Peyer's patch (tissue), 4 donors: ENCODE results near the gene ADK. TPM values are rescaled to one million over a fixed set of nuclear protein-coding genes. Genes with fewer than 3 reads are reported as not detected.
"Not testable (repeated sequence)": the region's sequence is repeated elsewhere in the genome, so short reads cannot be mapped to it uniquely, and the experiment has no call there.

Experiments used
- DNase-seq, 3 donors: peaks; one replicate each; pipeline ENCODE4 v3.0.0-alpha.2; 2017 to 2019
- H3K27ac ChIP-seq, 4 donors: fragments of 200-600 bp; sonication (generic); one replicate each; pipeline ENCODE4 v1.5.1; 2016 to 2019
- H3K27me3 ChIP-seq, 2 donors: fragments of 200-600 bp; sonication (generic); one replicate each; pipeline ENCODE4 v1.5.1; 2019
- H3K36me3 ChIP-seq, 3 donors: fragments of 200-600 bp; sonication (generic); one replicate each; pipeline ENCODE4 v1.5.1; 2016 to 2019
- H3K4me1 ChIP-seq, 4 donors: fragments of 200-600 bp; sonication (generic); one replicate each; pipeline ENCODE4 v1.5.1; 2016 to 2019
- H3K4me3 ChIP-seq, 4 donors: fragments of 200-600 bp; sonication (generic); 1 replicate in 3 of 4; 2 replicates in 1 of 4; pipeline ENCODE4 v1.5.1; 2016 to 2019; ENCODE audit warnings: mild to moderate bottlenecking in 1 of 4
- H3K9me3 ChIP-seq, 4 donors: fragments of 200-600 bp; sonication (generic); one replicate each; pipeline ENCODE4 v1.5.1; 2016 to 2019; ENCODE audit warnings: mild to moderate bottlenecking in 1 of 4
- CTCF ChIP-seq, 6 experiments: fragments of 450-650 bp in 4 of 6; fragments of 200-600 bp in 2 of 6; sonication (generic) in 1 of 6; IDR thresholded peaks; one replicate each; pipeline ENCODE4 v1.5.1; 2017 to 2019; ENCODE audit warnings: antibody characterized with exemption in 6 of 6, mild to moderate bottlenecking in 3 of 6, moderate library complexity in 1 of 6
- POLR2A ChIP-seq, 2 donors: fragments of 450-650 bp; IDR thresholded peaks; one replicate each; pipeline ENCODE4 v1.5.1; 2017; ENCODE audit warnings: antibody characterized with exemption in 2 of 2, mild to moderate bottlenecking in 2 of 2, moderate library complexity in 2 of 2
- total RNA-seq, 4 donors: library from RNA; depleted of rRNA; stranded (reverse); fragments of >200 nt; gene quantifications; one replicate each; pipeline ENCODE4 v1.1.0, GENCODE V29; 2016

The ADK gene
- total RNA-seq, 4 donors from 2014 or later, result 7.4 to 50.3 (median 14.3) TPM

DNA sequence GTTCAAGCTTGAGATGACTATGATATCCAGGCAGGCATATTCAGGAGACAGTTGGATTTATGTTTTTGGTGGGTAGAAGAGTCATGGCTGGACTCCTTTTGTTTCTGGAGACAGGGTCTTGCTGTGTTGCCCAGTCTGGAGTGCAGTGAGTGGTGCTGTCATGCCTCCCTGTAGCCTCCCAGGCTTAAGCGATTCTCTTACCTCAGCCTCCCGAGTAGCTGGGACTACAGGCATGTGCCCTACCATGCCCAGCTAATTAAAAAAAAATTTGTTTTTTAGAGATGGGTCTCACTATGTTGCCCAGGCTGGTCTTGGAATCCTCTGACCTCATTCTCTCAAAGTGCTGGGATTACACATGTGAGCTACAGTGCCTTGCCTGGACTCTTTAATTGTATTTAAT is 62.0 kb downstream of the ADK start:
- Histone ChIP-seq H3K27me3 (no peaks in the 10 kb centered on the region), H3K4me3 (no peak overlapping the region), H3K4me1 (peaks cover 0 to 3% (median 0%) of the 10 kb centered on the region in 4 donors), H3K36me3 (no peaks in the 10 kb centered on the region), H3K9me3 (no peaks in the 10 kb centered on the region), H3K27ac (no peak overlapping the region)
- DNase-seq, result no peak
- TF ChIP-seq POLR2A (IDR thresholded peaks at IDR 0.05) (no peak), CTCF (IDR thresholded peaks at IDR 0.05) (no peak)

DNA sequence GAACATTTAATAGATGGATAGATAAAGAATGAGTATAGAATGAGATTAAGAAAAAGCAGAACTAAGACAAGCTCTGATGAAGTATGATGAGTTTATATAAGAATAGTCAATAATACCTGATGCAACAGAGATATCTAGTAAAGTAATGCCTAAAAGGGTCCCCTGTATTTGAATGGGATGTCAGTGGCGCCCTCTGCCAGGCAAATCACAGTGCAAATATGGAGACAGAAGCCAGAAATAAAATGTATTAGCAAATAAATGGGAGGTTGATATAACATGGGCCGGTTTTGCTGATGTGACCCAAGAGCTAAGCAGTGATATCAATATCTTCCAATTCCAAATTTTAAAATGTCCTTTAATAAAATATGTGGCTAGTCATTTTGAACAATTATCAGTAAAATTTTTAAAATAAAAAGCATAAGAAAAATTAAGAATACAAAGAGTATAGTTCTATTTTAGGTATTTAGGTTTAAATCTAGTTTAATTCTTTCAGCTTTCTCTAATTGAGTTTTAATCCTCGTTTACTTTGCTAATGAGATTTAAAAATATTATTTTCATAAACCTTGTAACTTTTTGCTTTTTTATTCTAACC is 62.6 kb downstream of the ADK start:
- Histone ChIP-seq H3K36me3 (no peaks in the 10 kb centered on the region), H3K4me1 (no peaks in the 10 kb centered on the region), H3K27ac (no peak overlapping the region), H3K9me3 (no peaks in the 10 kb centered on the region), H3K4me3 (no peak overlapping the region), H3K27me3 (no peaks in the 10 kb centered on the region)
- TF ChIP-seq POLR2A (IDR thresholded peaks at IDR 0.05), result no peak
- TF ChIP-seq CTCF (IDR thresholded peaks at IDR 0.05), result peak in 5 of 6 experiments; percentile 15 to 49 (median 46)
- DNase-seq, result peak in 2 of 3 donors; percentile 57 to 79

DNA sequence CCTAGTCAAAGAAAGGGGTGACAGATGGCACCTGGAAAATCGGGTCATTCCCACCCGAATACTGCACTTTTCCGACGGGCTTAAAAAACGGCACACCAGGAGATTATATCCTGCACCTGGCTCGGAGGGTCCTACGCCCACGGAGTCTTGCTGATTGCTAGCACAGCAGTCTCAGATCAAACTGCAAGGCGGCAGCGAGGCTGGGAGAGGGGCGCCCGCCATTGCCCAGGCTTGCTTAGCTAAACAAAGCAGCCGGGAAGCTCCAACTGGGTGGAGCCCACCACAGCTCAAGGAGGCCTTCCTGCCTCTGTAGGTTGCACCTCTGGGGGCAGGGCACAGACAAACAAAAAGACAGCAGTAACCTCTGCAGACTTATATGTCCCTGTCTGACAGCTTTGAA is 66.1 kb downstream of the ADK start:
- H3K27me3 ChIP-seq, H3K9me3 ChIP-seq, H3K27ac ChIP-seq, H3K36me3 ChIP-seq, DNase-seq, H3K4me1 ChIP-seq, H3K4me3 ChIP-seq: not testable (repeated sequence)

GRCh38 chr10:74222467-74222866 is 71.4 kb downstream of the ADK start:
- DNase-seq, result not testable (repeated sequence)

DNA sequence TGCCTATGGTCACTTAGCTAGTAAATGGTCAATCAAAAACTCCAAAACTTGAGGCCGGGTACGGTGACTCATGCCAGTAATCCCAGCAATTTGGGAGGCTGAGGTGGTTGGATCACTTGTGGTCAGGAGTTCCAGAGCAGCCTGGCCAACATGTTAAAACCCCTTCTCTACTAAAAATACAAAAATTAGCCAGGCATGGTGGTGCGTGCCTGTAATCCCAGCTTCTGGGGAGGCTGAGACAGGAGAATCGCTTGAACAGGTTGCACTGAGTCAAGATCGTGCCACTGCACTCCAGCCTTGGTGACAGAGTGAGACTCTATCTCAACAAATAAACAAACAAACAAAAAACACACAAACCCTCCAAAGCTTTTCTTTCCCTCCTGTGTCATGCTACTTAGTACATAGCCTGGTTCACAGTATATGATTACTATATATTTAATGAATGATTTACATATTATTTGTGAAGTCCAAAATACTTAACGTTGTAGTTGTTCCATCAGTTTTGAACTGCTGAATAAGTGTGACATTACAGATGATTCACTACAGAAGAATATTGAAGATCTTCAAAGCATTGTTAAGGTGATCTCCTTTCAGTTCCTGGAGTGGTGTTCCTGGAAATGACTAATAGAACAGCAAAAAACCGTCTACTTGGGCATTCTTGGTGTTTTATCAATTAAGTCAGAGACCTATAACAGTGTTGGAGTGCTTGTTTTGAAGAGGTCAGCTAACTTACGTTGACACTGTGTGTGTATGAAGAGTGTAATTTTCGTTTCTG is 72.9 kb downstream of the ADK start:
- Histone ChIP-seq H3K4me3 (no peak overlapping the region), H3K27me3 (no peaks in the 10 kb centered on the region), H3K4me1 (peaks cover 0 to 3% (median 0%) of the 10 kb centered on the region in 4 donors), H3K36me3 (no peaks in the 10 kb centered on the region), H3K9me3 (no peaks in the 10 kb centered on the region), H3K27ac (no peak overlapping the region)
- no peak for TF ChIP-seq CTCF (IDR thresholded peaks at IDR 0.05)
- no peak for DNase-seq

More at GRCh38 chr10:74222467-74222866, 71.4 kb downstream of the ADK start:
- not testable (repeated sequence) for H3K27me3 ChIP-seq, H3K36me3 ChIP-seq, H3K27ac ChIP-seq, H3K4me3 ChIP-seq, H3K4me1 ChIP-seq, H3K9me3 ChIP-seq

DNA sequence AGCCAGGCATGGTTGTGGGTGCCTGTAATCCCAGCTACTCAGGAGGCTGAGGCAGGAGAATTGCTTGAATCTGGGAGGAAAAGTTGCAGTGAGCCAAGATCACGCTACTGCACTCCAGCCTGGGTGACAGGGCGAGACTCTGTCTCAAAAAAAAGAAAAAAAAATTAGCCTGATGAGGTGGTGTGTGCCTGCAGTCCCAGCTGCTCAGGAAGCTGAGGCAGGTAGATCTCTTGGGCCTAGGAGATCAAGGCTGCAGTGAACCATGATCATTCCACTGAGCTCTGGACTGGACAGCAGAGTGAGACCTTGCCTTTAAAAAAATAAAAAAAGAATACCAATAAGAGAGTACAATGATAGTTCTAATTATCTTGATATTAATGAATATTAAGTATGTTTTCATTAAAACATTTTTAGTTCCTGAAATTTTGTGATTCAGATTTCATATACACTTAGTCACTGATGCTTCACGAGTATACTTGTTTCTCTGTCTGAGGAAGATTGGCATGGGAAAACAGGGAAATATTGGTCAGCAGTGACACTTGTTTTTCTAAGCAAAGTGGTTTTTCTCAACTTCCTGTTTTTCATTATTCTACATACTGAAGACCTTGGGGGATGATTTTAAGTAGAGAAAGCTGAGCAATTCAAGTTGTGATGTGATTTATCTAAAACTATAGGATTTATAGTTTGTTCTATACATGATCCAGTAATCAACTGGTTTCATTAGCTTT is 76.8 kb downstream of the ADK start:
- Histone ChIP-seq H3K4me3 (no peak overlapping the region), H3K36me3 (no peaks in the 10 kb centered on the region), H3K27ac (peak overlapping the region; percentile 8 to 62 (median 22)), H3K9me3 (no peaks in the 10 kb centered on the region), H3K4me1 (peaks cover 0 to 3% (median 0%) of the 10 kb centered on the region in 4 donors), H3K27me3 (no peaks in the 10 kb centered on the region)
- no peak for TF ChIP-seq POLR2A (IDR thresholded peaks at IDR 0.05)
- TF ChIP-seq CTCF (IDR thresholded peaks at IDR 0.05), result no peak
- no peak for DNase-seq
